A673 (cell line): ENCODE results near the gene KLC4.

Source experiments
- CTCF ChIP-seq: fragments of 300-800, 200-600 bp; sonication (generic); conservative IDR thresholded peaks from 2 replicates; pipeline ENCODE4 v1.5.1; 2017; ENCODE audit warnings: low read depth, mild to moderate bottlenecking, antibody characterized with exemption, low read length, moderate library complexity, mixed read lengths
- EZH2 ChIP-seq: fragments of 200-600 bp; sonication (generic); IDR thresholded peaks from 2 replicates; pipeline ENCODE4 v1.6.1; 2017; ENCODE audit warnings: borderline replicate concordance, low read depth, mild to moderate bottlenecking, mixed read lengths, antibody characterized with exemption, low read length; ENCODE audit not compliant: poor library complexity, severe bottlenecking

DNA sequence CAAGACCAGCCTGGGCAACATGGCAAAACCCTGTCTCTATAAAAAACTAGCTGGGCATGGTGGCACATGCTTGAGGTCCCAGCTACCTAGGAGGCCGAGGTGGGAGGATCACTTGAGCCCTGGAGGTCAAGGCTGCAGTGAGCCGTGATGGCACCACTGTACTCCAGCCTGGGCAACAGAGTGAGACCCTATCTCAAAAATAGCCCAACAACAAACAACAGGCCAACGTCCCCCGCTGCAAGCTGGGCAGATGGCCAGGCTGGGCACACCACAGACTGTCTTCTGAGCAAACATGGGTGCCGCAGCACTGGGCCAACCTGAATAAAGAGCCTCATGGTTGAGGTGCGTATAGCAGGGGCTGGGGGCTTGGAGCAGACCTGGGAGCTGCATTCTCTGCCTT lies 65.0 kb downstream of the KLC4 start:
- TF ChIP-seq CTCF (no peak), EZH2 (no peak)
